PFSK-1 (cell line): ENCODE results near the gene BCL2.

Experiments used
- FOXP2 ChIP-seq: optimal IDR thresholded peaks from 2 replicates; pipeline ENCODE3; 2011; ENCODE audit warnings: borderline replicate concordance, control low read depth, inconsistent platforms; ENCODE audit not compliant: insufficient read depth; ENCODE audit errors: extremely low read length, extremely low read depth
- POLR2AphosphoS5 ChIP-seq: IDR thresholded peaks from 2 replicates; pipeline ENCODE4 v1.6.1; 2012; ENCODE audit warnings: low read depth, mild to moderate bottlenecking, control low read depth, low read length, moderate library complexity
- REST ChIP-seq, 2 experiments: IDR thresholded peaks; 2 replicates each; pipeline versions ENCODE4 v1.6.1 to v1.8.0; 2011 to 2012; ENCODE audit warnings: low read depth in 2 of 2, low read length in 2 of 2, control low read depth in 1 of 2, inconsistent platforms in 1 of 2, mild to moderate bottlenecking in 1 of 2, moderate library complexity in 1 of 2; ENCODE audit not compliant: insufficient read depth in 1 of 2
- SIN3A ChIP-seq: IDR thresholded peaks from 2 replicates; pipeline ENCODE4 v1.6.1; 2012; ENCODE audit warnings: mild to moderate bottlenecking, low read length, moderate library complexity, borderline replicate concordance; ENCODE audit not compliant: insufficient read depth
- TAF1 ChIP-seq: IDR thresholded peaks from 2 replicates; pipeline ENCODE4 v1.6.1; 2012; ENCODE audit warnings: low read length, control low read depth, borderline replicate concordance; ENCODE audit not compliant: insufficient read depth

Gene BCL2

GRCh38 chr18:63291278-63291677 lies 28.3 kb downstream of the BCL2 start:
- TF ChIP-seq TAF1 (no peak), REST (IDR thresholded peaks at IDR 0.05; ENCODE audit: insufficient read depth in 1 of 2, low read depth in 2 of 2, low read length in 2 of 2) (no peak), POLR2AphosphoS5 (no peak), FOXP2 (no peak), SIN3A (no peak)

GRCh38 chr18:63290821-63291200 lies 28.8 kb downstream of the BCL2 start:
- TF ChIP-seq TAF1: no peak
- no peak for TF ChIP-seq POLR2AphosphoS5
- no peak for TF ChIP-seq REST (IDR thresholded peaks at IDR 0.05; ENCODE audit: insufficient read depth in 1 of 2, low read depth in 2 of 2, low read length in 2 of 2)
- TF ChIP-seq FOXP2: no peak
- no peak for TF ChIP-seq SIN3A

- no peak for TF ChIP-seq SIN3A
These were observed 29.3 kb downstream of the BCL2 start for GRCh38 chr18:63290166-63290820.

- TF ChIP-seq REST (IDR thresholded peaks at IDR 0.05; ENCODE audit: insufficient read depth in 1 of 2, low read depth in 2 of 2, low read length in 2 of 2): no peak
These were observed 31.3 kb downstream of the BCL2 start for GRCh38 chr18:63288311-63288710.

- TF ChIP-seq TAF1 (no peak), POLR2AphosphoS5 (no peak), REST (IDR thresholded peaks at IDR 0.05; ENCODE audit: insufficient read depth in 1 of 2, low read depth in 2 of 2, low read length in 2 of 2) (no peak), FOXP2 (no peak), SIN3A (no peak)
These were observed 31.8 kb downstream of the BCL2 start for GRCh38 chr18:63287691-63288220.
